22Rv1 (cell line): ENCODE data around the gene RFXAP.

Experiments
- H3K27ac ChIP-seq: fragments of 450-650 bp; 2 replicates; pipeline ENCODE4 v1.5.1; 2017
- ZFX ChIP-seq: fragments of 450-650 bp; IDR thresholded peaks from 2 replicates; pipeline ENCODE4 v1.6.1; 2017; ENCODE audit warnings: antibody characterized with exemption, borderline replicate concordance
- TF ChIP-seq, protein P1 (sequence below): fragments of 450-650 bp; IDR thresholded peaks from 2 replicates; pipeline ENCODE4 v1.5.1; 2017; ENCODE audit warnings: mild to moderate bottlenecking

Gene RFXAP

GRCh38 chr13:36850790-36851438 is 31.9 kb downstream of the RFXAP start:
- no peak overlapping the region; the same call in 1 of the 2 replicates for H3K27ac ChIP-seq
- TF ChIP-seq, protein P1, sequence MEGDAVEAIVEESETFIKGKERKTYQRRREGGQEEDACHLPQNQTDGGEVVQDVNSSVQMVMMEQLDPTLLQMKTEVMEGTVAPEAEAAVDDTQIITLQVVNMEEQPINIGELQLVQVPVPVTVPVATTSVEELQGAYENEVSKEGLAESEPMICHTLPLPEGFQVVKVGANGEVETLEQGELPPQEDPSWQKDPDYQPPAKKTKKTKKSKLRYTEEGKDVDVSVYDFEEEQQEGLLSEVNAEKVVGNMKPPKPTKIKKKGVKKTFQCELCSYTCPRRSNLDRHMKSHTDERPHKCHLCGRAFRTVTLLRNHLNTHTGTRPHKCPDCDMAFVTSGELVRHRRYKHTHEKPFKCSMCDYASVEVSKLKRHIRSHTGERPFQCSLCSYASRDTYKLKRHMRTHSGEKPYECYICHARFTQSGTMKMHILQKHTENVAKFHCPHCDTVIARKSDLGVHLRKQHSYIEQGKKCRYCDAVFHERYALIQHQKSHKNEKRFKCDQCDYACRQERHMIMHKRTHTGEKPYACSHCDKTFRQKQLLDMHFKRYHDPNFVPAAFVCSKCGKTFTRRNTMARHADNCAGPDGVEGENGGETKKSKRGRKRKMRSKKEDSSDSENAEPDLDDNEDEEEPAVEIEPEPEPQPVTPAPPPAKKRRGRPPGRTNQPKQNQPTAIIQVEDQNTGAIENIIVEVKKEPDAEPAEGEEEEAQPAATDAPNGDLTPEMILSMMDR: peak; percentile 52
- TF ChIP-seq ZFX: no peak

DNA sequence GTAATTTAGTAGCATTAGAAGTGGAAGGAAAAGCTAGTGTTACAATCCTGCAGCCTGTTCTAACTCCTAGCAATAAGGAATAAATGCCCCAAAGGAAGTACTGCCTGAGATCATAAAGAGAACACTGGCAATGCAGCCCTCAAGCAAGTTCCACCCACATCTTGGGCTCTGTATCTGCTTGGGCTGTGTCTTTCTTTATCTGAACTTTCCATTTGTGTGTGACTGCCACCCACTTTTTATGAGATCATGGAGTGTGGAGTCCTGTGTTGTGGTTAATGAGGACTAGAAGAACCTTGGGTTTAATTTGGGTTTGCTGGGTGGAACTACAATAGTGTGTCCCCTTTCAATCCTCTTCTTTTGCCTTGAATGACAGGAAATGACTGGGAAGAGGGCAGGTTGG is 38.2 kb downstream of the RFXAP start:
- no peak for TF ChIP-seq ZFX
- TF ChIP-seq, protein P1: no peak
- no peak overlapping the region for H3K27ac ChIP-seq

DNA sequence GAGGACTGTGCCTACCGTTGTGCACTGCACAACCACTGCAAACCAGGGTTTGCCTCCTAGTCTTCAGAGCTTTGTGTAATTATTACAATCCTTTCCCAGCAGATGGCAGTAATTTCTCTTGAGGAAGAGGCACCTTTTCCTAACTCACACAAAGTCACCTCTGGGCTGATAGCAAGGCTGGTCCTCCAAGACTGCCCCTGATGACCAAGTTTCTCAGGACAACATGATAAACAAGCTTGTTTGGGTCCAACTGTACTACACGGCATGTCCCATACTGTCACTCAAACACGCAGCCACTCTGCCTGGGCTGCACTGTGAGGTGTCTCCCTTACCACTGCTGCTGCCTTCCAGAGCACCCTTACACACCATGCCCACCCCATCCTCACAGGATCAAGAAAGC is 39.3 kb downstream of the RFXAP start:
- TF ChIP-seq, protein P1: peak; percentile 72
- no peak for TF ChIP-seq ZFX
- peak overlapping the region; percentile 37 for H3K27ac ChIP-seq

DNA sequence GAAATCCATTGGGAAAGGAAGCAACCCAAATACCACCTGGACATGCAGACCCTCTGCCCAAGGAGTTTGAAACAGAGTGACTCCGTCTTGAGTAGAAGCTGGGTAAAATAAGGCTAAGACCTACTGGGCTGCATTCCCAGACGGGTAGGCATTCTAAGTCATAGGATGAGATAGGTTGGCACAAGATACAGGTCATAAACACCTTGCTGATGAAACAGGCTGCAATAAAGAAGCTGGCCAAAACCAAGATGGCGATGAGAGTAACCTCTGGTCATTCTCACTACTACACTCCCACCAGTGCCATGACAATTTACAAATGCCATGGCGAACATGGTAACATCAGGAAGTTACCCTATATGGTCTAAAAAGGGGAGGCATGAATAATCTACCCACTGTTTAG is 40.2 kb downstream of the RFXAP start:
- peak overlapping the region; percentile 37 for H3K27ac ChIP-seq
- no peak for TF ChIP-seq ZFX
- TF ChIP-seq, protein P1: no peak

- no peak for TF ChIP-seq ZFX
- TF ChIP-seq, protein P1: no peak
These were observed 43.1 kb downstream of the RFXAP start for GRCh38 chr13:36862002-36862685.

GRCh38 chr13:36862722-36863121 is 43.7 kb downstream of the RFXAP start:
- TF ChIP-seq, protein P1: no peak
- no peak for TF ChIP-seq ZFX
- H3K27ac ChIP-seq: no peak overlapping the region

More at GRCh38 chr13:36862002-36862685, 43.1 kb downstream of the RFXAP start:
- no peak overlapping the region for H3K27ac ChIP-seq

DNA sequence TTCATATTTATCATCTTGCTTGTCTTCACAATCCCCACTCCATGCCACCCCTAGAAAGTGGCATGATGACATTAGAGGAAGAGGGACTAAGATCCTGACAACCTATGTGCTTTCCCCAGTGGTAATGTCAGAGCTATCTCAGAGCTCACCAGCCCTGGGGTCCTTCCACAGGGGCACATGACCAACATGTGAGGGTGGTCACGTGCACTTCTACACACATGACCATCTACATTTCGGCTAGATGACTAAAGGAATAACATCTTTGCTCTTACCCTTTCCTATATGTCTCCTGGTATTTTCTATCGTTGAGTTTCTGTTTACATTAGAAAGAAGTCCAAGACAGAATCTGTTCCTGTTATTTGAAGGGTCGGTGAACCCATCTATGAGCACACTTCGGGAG is 46.2 kb downstream of the RFXAP start:
- no peak for TF ChIP-seq ZFX
- TF ChIP-seq, protein P1: no peak
- H3K27ac ChIP-seq: no peak overlapping the region
